Stimulated activated CD4-positive, alpha-beta T cell treated with anti-CD3 and anti-CD28 coated beads, Interleukin-1b, Interleukin-23, amount 100 ng/mL, for 24 hours (primary cell): ENCODE measurements around the gene HSD17B8.

Experiments used
- DNase-seq, 4 experiments: peaks; one replicate each; pipeline ENCODE4 v3.0.0-alpha.2; 2020; ENCODE audit warnings: low read depth in 4 of 4, low spot score in 1 of 4

HSD17B8 gene

GRCh38 chr6:33171016-33171879 is 33.2 kb upstream of the HSD17B8 start:
- DNase-seq: no peak

GRCh38 chr6:33171880-33172687 is 32.4 kb upstream of the HSD17B8 start:
- no peak for DNase-seq

GRCh38 chr6:33172688-33173534 is 31.5 kb upstream of the HSD17B8 start:
- no peak for DNase-seq

- no peak for DNase-seq
These were observed 30.8 kb upstream of the HSD17B8 start for GRCh38 chr6:33173535-33174180.

GRCh38 chr6:33174784-33175183 is 29.7 kb upstream of the HSD17B8 start:
- DNase-seq: no peak

- DNase-seq: no peak
These were observed 28.9 kb upstream of the HSD17B8 start for GRCh38 chr6:33175436-33176069.

GRCh38 chr6:33176906-33177305 is 27.5 kb upstream of the HSD17B8 start:
- no peak for DNase-seq

GRCh38 chr6:33177552-33178446 is 26.7 kb upstream of the HSD17B8 start:
- DNase-seq: no peak

- no peak for DNase-seq
These were observed 25.5 kb upstream of the HSD17B8 start for GRCh38 chr6:33178755-33179475.

GRCh38 chr6:33181141-33181540 is 23.3 kb upstream of the HSD17B8 start:
- DNase-seq: no peak

- no peak for DNase-seq
These were observed 21.3 kb upstream of the HSD17B8 start for GRCh38 chr6:33183071-33183683.

- no peak for DNase-seq
These were observed 19.3 kb upstream of the HSD17B8 start for GRCh38 chr6:33185190-33185589.

GRCh38 chr6:33185654-33186187 is 18.7 kb upstream of the HSD17B8 start:
- no peak for DNase-seq

GRCh38 chr6:33187809-33188208 is 16.6 kb upstream of the HSD17B8 start:
- DNase-seq: no peak

- DNase-seq: no peak
These were observed 15.3 kb upstream of the HSD17B8 start for GRCh38 chr6:33189164-33189563.

- no peak for DNase-seq
These were observed 14.6 kb upstream of the HSD17B8 start for GRCh38 chr6:33189625-33190448.

GRCh38 chr6:33190504-33191107 is 13.8 kb upstream of the HSD17B8 start:
- DNase-seq: no peak
